Astrocyte of the cerebellum (primary cell): ENCODE measurements around the gene NSUN6.
A peak's percentile ranks its signal among the peaks of the same experiment; 100 is the strongest.
"Not testable (repeated sequence)": the region's sequence is repeated elsewhere in the genome, so short reads cannot be mapped to it uniquely, and the experiment has no call there.

Experiments
- DNase-seq: peaks from one replicate; pipeline ENCODE4 v3.0.0-alpha.2; 2011; ENCODE audit warnings: low read depth
- H3K4me3 ChIP-seq: 2 replicates; pipeline ENCODE4 v1.5.1; 2011; ENCODE audit warnings: mild to moderate bottlenecking, low read depth, low read length, moderate library complexity
- CTCF ChIP-seq: IDR thresholded peaks from 2 replicates; pipeline ENCODE4 v1.5.1; 2012; ENCODE audit warnings: low read length, low read depth, moderate library complexity, mild to moderate bottlenecking; ENCODE audit errors: missing control alignments
- in situ Hi-C: cut with HindIII; loops from 2 replicates; pipeline ENCODE4 v1.10.0; 2017; ENCODE audit warnings: low sequenced_read_pairs

NSUN6 gene

DNA sequence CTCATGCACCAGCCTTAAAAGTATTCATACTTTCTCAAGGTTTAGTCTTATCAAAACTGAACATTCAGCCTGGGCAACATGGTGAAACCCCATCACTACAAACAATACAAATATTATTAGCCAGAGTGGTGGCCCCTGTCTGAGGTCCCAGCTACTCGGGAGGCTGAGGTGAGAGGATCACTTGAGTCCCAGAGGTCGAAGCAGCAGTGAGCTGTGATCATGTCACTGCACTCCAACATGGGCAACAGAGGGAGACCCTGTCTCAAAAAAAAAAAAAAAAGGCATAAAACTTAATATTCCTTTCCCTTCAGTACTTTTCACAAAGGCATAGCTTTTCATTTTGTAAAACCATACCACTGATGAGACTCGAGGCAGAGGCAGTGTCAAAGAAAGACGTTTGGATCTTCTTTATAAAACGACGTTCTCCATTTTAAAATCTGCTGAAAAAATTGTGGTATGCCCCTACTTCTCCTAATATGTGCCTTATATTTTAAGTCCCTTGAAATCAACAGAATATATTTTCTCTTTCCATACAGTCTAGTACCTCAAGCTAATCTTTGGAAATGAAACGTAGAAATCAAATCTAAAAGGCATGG lies 1.9 kb downstream of the NSUN6 start:
- no peak for DNase-seq
- in situ Hi-C loops: no loop called here
- no peak for TF ChIP-seq CTCF
- H3K4me3 ChIP-seq: no peak overlapping the region

GRCh38 chr10:18647945-18648344 lies 3.4 kb downstream of the NSUN6 start:
- DNase-seq: no peak
- in situ Hi-C loops: no loop called here
- H3K4me3 ChIP-seq: no peak overlapping the region
- TF ChIP-seq CTCF: no peak

DNA sequence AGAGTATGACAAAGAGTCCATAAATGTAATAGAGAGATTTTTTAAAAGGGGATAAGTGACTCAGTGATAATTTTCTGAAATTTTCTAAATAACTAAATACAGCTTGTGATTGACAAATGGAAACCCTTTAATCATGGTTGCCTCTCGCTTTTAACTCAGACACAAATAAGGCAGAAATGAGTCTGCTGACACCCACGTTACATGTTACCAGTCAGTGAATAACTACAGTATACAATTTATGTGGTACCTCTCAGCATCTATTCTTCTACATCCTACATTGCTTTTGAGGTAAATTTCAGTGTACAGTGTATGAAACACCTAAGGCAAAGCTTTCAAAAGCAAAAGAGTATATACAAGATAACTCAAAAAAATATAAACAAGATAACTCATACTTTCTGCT lies 4.2 kb downstream of the NSUN6 start:
- no peak for DNase-seq
- H3K4me3 ChIP-seq: no peak overlapping the region
- no peak for TF ChIP-seq CTCF
- in situ Hi-C loops: no loop called here

- H3K4me3 ChIP-seq, DNase-seq, in situ Hi-C loops: not testable (repeated sequence)
These were observed 11.7 kb downstream of the NSUN6 start for GRCh38 chr10:18639719-18640118.

DNA sequence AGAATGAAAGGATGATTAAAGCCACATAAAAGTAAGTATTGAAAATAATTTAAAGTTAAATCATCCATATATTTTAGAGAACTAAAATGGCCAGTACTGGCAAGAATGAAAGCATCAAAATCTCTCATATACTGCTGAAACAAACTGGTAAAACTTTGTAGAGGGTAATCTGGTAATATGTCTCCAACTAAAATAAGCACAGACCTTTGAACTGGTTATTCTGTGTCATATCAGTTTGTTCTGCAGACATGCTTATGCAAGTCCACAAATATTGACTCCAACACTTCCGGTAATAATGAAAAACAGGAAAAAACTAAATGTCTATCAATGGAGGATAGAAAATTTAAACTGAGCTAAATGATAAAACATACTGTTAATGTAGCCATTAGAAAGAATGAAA lies 14.0 kb downstream of the NSUN6 start:
- in situ Hi-C loops, H3K4me3 ChIP-seq, DNase-seq: not testable (repeated sequence)

GRCh38 chr10:18635995-18636394 lies 15.4 kb downstream of the NSUN6 start:
- in situ Hi-C loops: no loop called here
- no peak for DNase-seq
- no peak overlapping the region for H3K4me3 ChIP-seq
- no peak for TF ChIP-seq CTCF

DNA sequence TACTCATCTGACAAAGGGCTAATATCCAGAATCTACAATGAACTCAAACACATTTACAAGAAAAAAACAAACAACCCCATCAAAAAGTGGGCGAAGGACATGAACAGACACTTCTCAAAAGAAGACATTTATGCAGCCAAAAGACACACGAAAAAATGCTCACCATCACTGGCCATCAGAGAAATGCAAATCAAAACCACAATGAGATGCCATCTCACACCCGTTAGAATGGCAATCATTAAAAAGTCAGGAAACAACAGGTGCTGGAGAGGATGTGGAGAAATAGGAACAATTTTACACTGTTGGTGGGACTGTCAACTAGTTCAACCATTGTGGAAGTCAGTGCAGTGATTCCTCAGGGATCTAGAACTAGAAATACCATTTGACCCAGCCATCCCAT lies 18.9 kb downstream of the NSUN6 start:
- H3K4me3 ChIP-seq, in situ Hi-C loops, DNase-seq: not testable (repeated sequence)

DNA sequence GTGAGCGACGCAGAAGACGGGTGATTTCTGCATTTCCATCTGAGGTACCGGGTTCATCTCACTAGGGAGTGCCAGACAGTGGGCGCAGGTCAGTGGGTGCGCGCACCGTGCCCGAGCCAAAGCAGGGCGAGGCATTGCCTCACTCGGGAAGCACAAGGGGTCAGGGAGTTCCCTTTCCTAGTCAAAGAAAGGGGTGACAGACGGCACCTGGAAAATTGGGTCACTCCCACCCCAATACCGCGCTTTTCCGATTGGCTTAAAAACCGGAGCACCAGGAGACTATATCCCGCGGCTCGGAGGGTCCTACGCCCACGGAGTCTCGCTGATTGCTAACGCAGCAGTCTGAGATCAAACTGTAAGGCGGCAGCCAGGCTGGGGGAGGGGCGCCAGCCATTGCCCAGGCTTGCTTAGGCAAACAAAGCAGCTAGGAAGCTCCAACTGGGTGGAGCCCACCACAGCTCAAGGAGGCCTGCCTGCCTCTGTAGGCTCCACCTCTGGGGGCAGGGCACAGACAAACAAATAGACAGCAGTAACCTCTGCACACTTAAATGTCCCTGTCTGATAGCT lies 23.9 kb downstream of the NSUN6 start:
- H3K4me3 ChIP-seq: peak overlapping the region; percentile 50
- in situ Hi-C loops, DNase-seq: not testable (repeated sequence)

DNA sequence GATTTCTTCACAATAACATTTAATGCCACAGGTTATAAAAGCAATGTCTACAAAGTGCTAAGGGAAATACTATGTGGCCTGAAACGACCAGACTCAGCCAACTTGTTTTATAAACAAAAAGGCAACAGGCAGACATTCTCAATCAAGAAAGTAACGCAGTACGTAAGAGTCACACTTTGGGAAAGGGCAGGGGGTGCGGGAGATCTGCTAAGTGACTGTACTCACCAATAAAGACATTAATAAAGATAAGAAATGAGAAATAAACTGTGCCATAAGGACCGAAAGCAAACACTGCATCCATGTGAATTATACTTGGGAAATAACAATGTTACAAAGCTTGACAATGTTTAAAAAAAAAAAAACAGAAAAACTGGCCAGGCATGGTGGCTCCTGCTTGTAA lies 25.5 kb downstream of the NSUN6 start:
- in situ Hi-C loops: no loop called here
- DNase-seq: no peak
- TF ChIP-seq CTCF: no peak
- H3K4me3 ChIP-seq: no peak overlapping the region

- H3K4me3 ChIP-seq, DNase-seq, in situ Hi-C loops: not testable (repeated sequence)
These were observed 27.7 kb downstream of the NSUN6 start for GRCh38 chr10:18623671-18624070.
